HEK293 (cell line): Measurements from ENCODE around the gene MCCC2.

ENCODE experiments used
- CTCF ChIA-PET: fragments of 350-600 bp; formaldehyde crosslinking; extraction: SDS; loops from one replicate; lab custom pipeline; 2021; ENCODE audit warnings: antibody characterized with exemption; lab: Yijun Ruan, JAX
- POLR2A ChIA-PET: fragments of 300-600 bp; formaldehyde crosslinking; extraction: SDS; loops from one replicate; lab custom pipeline; 2020; ENCODE audit warnings: antibody characterized with exemption, inconsistent platforms; lab: Yijun Ruan, JAX
- H3K27ac ChIP-seq: fragments of 200-500 bp; sonication (Bioruptor generic); 2 replicates; pipeline ENCODE4 v1.5.1; 2014; ENCODE audit warnings: low read depth, low read length, control low read depth, inconsistent platforms; ENCODE audit errors: extremely low read depth
- H3K36me3 ChIP-seq, 2 experiments: fragments of 200-500 bp in 1 of 2; sonication (Bioruptor generic) in 1 of 2; 1 replicate in 1 of 2; 2 replicates in 1 of 2; pipeline ENCODE4 v1.5.1; 2014 to 2017; ENCODE audit warnings: inconsistent platforms in 2 of 2, low read length in 2 of 2; ENCODE audit not compliant: control insufficient read depth in 2 of 2, insufficient read depth in 1 of 2
- H3K4me1 ChIP-seq: fragments of 200-500 bp; sonication (Bioruptor generic); 2 replicates; pipeline ENCODE4 v1.5.1; 2014; ENCODE audit warnings: mild to moderate bottlenecking, low read length, inconsistent platforms; ENCODE audit not compliant: control insufficient read depth, insufficient read depth
- H3K4me3 ChIP-seq: 2 replicates; pipeline ENCODE4 v1.5.1; 2011; ENCODE audit warnings: low read depth, mild to moderate bottlenecking, control low read depth, low read length, moderate library complexity
- H3K9me3 ChIP-seq: fragments of 200-500 bp; sonication (Bioruptor generic); 2 replicates; pipeline ENCODE4 v1.5.1; 2014; ENCODE audit warnings: low read depth, low read length, inconsistent platforms; ENCODE audit not compliant: control insufficient read depth, insufficient read depth
- FEZF1 ChIP-seq: fragments of 450-650 bp; formaldehyde crosslinking; IDR thresholded peaks from 2 replicates; pipeline ENCODE4 v1.5.1; 2016; ENCODE audit warnings: missing biosample characterization, missing genetic modification characterization
- HOXC10 ChIP-seq: sonication (generic); formaldehyde crosslinking; IDR thresholded peaks from 2 replicates; pipeline ENCODE4 v1.8.1; 2023; ENCODE audit warnings: mild to moderate bottlenecking, missing genetic modification reagents
- INSM2 ChIP-seq: fragments of 450-650 bp; formaldehyde crosslinking; IDR thresholded peaks from 2 replicates; pipeline ENCODE4 v1.5.1; 2016; ENCODE audit warnings: missing biosample characterization, missing genetic modification characterization
- PRDM2 ChIP-seq: fragments of 450-650 bp; formaldehyde crosslinking; IDR thresholded peaks from 2 replicates; pipeline ENCODE4 v1.5.1; 2016; ENCODE audit warnings: missing biosample characterization, missing genetic modification characterization, borderline replicate concordance
- SCRT1 ChIP-seq: fragments of 450-650 bp; formaldehyde crosslinking; IDR thresholded peaks from 2 replicates; pipeline ENCODE4 v1.5.1; 2016; ENCODE audit warnings: missing biosample characterization, missing genetic modification characterization, borderline replicate concordance
- SP2 ChIP-seq: fragments of 450-650 bp; formaldehyde crosslinking; IDR thresholded peaks from 2 replicates; pipeline ENCODE4 v1.5.1; 2016; ENCODE audit warnings: missing biosample characterization, missing genetic modification characterization
- SP7 ChIP-seq: fragments of 450-650 bp; formaldehyde crosslinking; IDR thresholded peaks from 2 replicates; pipeline ENCODE4 v1.5.1; 2016; ENCODE audit warnings: missing biosample characterization, missing genetic modification characterization
- TCF7L2 ChIP-seq: IDR thresholded peaks from 2 replicates; pipeline ENCODE4 v1.6.1; 2011; ENCODE audit warnings: low read depth, mild to moderate bottlenecking, inconsistent platforms, low read length, moderate library complexity, borderline replicate concordance
- ZBTB11 ChIP-seq: fragments of 450-650 bp; formaldehyde crosslinking; conservative IDR thresholded peaks from 2 replicates; pipeline ENCODE4 v1.5.1; 2016; ENCODE audit warnings: low read depth, missing biosample characterization, missing genetic modification characterization
- ZFP69B ChIP-seq: fragments of 450-650 bp; formaldehyde crosslinking; IDR thresholded peaks from 2 replicates; pipeline ENCODE4 v1.5.1; 2016; ENCODE audit warnings: missing biosample characterization, missing genetic modification characterization
- ZNF140 ChIP-seq: fragments of 450-650 bp; formaldehyde crosslinking; IDR thresholded peaks from 2 replicates; pipeline ENCODE4 v1.5.1; 2016; ENCODE audit warnings: missing biosample characterization, missing genetic modification characterization
- ZNF274 ChIP-seq, 2 experiments: fragments of 200-500 bp in 1 of 2; fragments of 450-650 bp in 1 of 2; sonication (Bioruptor generic) in 1 of 2; formaldehyde crosslinking in 1 of 2; IDR thresholded peaks; 2 replicates each; pipeline versions ENCODE4 v1.5.1 to v1.6.1; 2014 to 2016; ENCODE audit warnings: borderline replicate concordance in 1 of 2, inconsistent platforms in 1 of 2, low read length in 1 of 2, missing biosample characterization in 1 of 2, missing genetic modification characterization in 1 of 2
- ZNF624 ChIP-seq: fragments of 450-650 bp; formaldehyde crosslinking; IDR thresholded peaks from 2 replicates; pipeline ENCODE4 v1.5.1; 2017; ENCODE audit warnings: missing biosample characterization, missing genetic modification characterization
- ZNF629 ChIP-seq: fragments of 450-650 bp; formaldehyde crosslinking; IDR thresholded peaks from 2 replicates; pipeline ENCODE4 v1.5.1; 2017; ENCODE audit warnings: missing biosample characterization, missing genetic modification characterization
- ZNF660 ChIP-seq: fragments of 450-650 bp; IDR thresholded peaks from 2 replicates; pipeline ENCODE4 v1.5.1; 2018; ENCODE audit warnings: missing biosample characterization, mild to moderate bottlenecking, missing genetic modification characterization
- ZNF664 ChIP-seq: fragments of 450-650 bp; formaldehyde crosslinking; IDR thresholded peaks from 2 replicates; pipeline ENCODE4 v1.5.1; 2016; ENCODE audit warnings: missing biosample characterization, missing genetic modification characterization
- ZNF777 ChIP-seq: fragments of 450-650 bp; formaldehyde crosslinking; IDR thresholded peaks from 2 replicates; pipeline ENCODE4 v1.5.1; 2017; ENCODE audit warnings: missing biosample characterization, missing genetic modification characterization, borderline replicate concordance
- TF ChIP-seq, protein P1 (sequence below): fragments of 450-650 bp; formaldehyde crosslinking; IDR thresholded peaks from 2 replicates; pipeline ENCODE4 v1.5.1; 2016; ENCODE audit warnings: missing biosample characterization, missing genetic modification characterization
- TF ChIP-seq, protein P2 (sequence below): fragments of 450-650 bp; formaldehyde crosslinking; IDR thresholded peaks from 2 replicates; pipeline ENCODE4 v1.5.1; 2016; ENCODE audit warnings: missing biosample characterization, missing genetic modification characterization

MCCC2 gene

DNA sequence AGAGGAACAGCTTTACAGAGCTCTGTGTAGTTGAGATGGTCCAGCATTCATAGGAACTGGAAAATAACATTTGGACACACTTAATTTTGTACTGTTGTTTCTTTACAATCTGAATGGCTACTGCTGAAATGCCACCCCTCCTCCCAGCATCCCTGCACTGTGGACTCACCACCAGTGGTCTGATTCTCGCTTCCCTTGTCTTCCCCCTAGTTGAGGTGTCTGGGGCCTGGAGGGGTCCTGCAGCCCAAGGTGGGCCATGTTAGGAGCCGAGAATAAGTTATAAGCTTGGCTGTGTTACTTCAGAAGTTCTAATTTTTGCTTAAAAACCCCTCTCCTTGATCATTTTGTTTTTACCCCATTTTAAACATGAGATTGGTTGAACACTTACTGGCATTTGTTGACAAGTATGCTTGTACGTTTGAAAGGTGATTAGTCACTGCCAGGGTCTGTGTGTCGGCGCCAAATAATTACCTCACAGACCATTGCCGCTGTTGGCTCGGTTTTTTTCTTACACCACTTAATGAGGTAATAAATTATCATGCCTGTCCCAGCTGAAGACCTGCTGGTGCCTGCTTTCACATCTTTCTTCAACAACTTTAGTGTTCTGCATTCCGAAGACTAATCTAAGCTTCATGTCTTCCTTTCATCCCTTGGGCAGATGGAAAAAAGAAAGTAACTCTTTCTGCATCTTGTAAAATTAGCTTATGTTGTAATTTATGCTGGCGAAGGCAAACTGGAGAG lies 65.8 kb downstream of the MCCC2 start:
- Histone ChIP-seq H3K4me3 (no peak overlapping the region), H3K27ac (0 out of 2 replicates have a peak overlapping the region, but pooled peaks have one; percentile 30), H3K9me3 (no peaks in the 10 kb centered on the region), H3K4me1 (0 out of 2 replicates have a peak, but pooled peaks cover 3% of the 10 kb centered on the region), H3K36me3 (peaks cover 13 to 42% of the 10 kb centered on the region in 2 experiments)
- CTCF ChIA-PET, result no interaction called here
- POLR2A ChIA-PET, result no interaction called here
- no peak for TF ChIP-seq SCRT1
- TF ChIP-seq, protein P1, sequence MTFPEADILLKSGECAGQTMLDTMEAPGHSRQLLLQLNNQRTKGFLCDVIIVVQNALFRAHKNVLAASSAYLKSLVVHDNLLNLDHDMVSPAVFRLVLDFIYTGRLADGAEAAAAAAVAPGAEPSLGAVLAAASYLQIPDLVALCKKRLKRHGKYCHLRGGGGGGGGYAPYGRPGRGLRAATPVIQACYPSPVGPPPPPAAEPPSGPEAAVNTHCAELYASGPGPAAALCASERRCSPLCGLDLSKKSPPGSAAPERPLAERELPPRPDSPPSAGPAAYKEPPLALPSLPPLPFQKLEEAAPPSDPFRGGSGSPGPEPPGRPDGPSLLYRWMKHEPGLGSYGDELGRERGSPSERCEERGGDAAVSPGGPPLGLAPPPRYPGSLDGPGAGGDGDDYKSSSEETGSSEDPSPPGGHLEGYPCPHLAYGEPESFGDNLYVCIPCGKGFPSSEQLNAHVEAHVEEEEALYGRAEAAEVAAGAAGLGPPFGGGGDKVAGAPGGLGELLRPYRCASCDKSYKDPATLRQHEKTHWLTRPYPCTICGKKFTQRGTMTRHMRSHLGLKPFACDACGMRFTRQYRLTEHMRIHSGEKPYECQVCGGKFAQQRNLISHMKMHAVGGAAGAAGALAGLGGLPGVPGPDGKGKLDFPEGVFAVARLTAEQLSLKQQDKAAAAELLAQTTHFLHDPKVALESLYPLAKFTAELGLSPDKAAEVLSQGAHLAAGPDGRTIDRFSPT, result 0 out of 2 replicates have a peak, but pooled peaks have one; percentile 41
- TF ChIP-seq ZNF660 (tag by site-specific recombination), result peak; percentile 57; the same call in 1 of the 2 replicates
- TF ChIP-seq ZFP69B (tag by site-specific recombination), result no peak
- no peak for TF ChIP-seq ZNF274 (IDR thresholded peaks at IDR 0.05; ENCODE audit: low read length)
- TF ChIP-seq ZNF274 (tag by site-specific recombination; IDR thresholded peaks at IDR 0.05; ENCODE audit: borderline replicate concordance), result no peak
- TF ChIP-seq ZNF624 (tag by site-specific recombination), result no peak
- TF ChIP-seq ZNF629 (tag by site-specific recombination), result peak; percentile 85
- no peak for TF ChIP-seq INSM2
- peak; percentile 52 for TF ChIP-seq FEZF1 (tag by site-specific recombination)
- no peak for TF ChIP-seq ZNF140 (tag by site-specific recombination)
- no peak for TF ChIP-seq ZBTB11 (tag by site-specific recombination)
- TF ChIP-seq HOXC10, result no peak
- TF ChIP-seq ZNF664 (tag by site-specific recombination), result peak; percentile 19; the same call in 1 of the 2 replicates
- TF ChIP-seq, protein P2, sequence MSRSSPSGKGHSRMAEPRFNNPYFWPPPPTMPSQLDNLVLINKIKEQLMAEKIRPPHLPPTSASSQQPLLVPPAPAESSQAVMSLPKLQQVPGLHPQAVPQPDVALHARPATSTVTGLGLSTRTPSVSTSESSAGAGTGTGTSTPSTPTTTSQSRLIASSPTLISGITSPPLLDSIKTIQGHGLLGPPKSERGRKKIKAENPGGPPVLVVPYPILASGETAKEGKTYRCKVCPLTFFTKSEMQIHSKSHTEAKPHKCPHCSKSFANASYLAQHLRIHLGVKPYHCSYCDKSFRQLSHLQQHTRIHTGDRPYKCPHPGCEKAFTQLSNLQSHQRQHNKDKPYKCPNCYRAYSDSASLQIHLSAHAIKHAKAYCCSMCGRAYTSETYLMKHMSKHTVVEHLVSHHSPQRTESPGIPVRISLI (tag by site-specific recombination), result peak; percentile 97
- peak; percentile 64; the same call in 1 of the 2 replicates for TF ChIP-seq TCF7L2
- no peak for TF ChIP-seq ZNF777 (tag by site-specific recombination)
- TF ChIP-seq PRDM2, result no peak
- peak; percentile 72 for TF ChIP-seq SP7 (tag by site-specific recombination)
- TF ChIP-seq SP2 (tag by site-specific recombination), result peak; percentile 43; the same call in 1 of the 2 replicates
